Tibial nerve (tissue), 4 donors: ENCODE results near the gene TNFSF12.

Experiments used
- CTCF ChIP-seq, 5 experiments: fragments of 200-600 bp in 3 of 5; fragments of 450-650 bp in 2 of 5; sonication (generic) in 3 of 5; IDR thresholded peaks; one replicate each; pipeline ENCODE4 v1.5.1; 2016 to 2019; ENCODE audit warnings: antibody characterized with exemption in 5 of 5, mild to moderate bottlenecking in 3 of 5, moderate library complexity in 2 of 5
- EP300 ChIP-seq, 2 donors: sonication (generic); formaldehyde crosslinking; IDR thresholded peaks; one replicate each; pipeline ENCODE4 v1.6.1; 2017; ENCODE audit warnings: antibody characterized with exemption in 2 of 2, mild to moderate bottlenecking in 1 of 2
- POLR2A ChIP-seq, 2 donors: fragments of 450-650 bp; IDR thresholded peaks; one replicate each; pipeline ENCODE4 v1.6.1; 2017; ENCODE audit warnings: antibody characterized with exemption in 2 of 2, mild to moderate bottlenecking in 2 of 2, moderate library complexity in 2 of 2

DNA sequence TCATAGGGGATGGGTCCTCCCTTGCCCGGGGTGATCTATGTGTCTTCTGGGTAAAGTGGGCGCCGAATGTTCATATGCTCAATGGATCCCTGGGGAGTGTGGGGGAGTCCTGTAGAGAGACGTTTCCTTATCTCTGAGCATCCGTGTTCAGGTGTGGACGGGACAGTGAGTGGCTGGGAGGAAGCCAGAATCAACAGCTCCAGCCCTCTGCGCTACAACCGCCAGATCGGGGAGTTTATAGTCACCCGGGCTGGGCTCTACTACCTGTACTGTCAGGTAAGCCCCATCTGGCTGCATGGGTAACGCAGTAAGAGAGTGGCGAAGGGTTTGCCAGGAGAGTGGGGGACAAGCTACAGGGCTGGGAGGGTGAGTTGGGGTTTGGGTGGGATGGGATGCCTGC, 7.8 kb downstream of the TNFSF12 start:
- TF ChIP-seq CTCF (IDR thresholded peaks at IDR 0.05), result no peak
- TF ChIP-seq POLR2A (IDR thresholded peaks at IDR 0.05), result no peak
- no peak for TF ChIP-seq EP300 (IDR thresholded peaks at IDR 0.05)
